K562 (cell line): ENCODE data around the gene WFIKKN1. TPM values are rescaled to one million over a fixed set of nuclear protein-coding genes. Genes with fewer than 3 reads are reported as not detected.
A peak's percentile ranks its signal among the peaks of the same experiment; 100 is the strongest.

Experiments
- ATAC-seq: fragments of 200-7000 bp; cut with Tn5 transposase; 3 replicates; pipeline ENCODE4 v1.9.1; 2020; ENCODE audit warnings: moderate library complexity
- BruUV-seq: library from RNA; stranded (reverse); fragments of 400-500 nt; replicated peaks from 2 replicates; lab custom pipeline; 2021; lab: Mats Ljungman, UMichigan
- CTCF ChIA-PET: fragments of 300-600 bp; formaldehyde crosslinking; extraction: SDS; loops from one replicate; lab custom pipeline; 2021; ENCODE audit warnings: low intra/inter-chr PET ratio; lab: Yijun Ruan, JAX
- POLR2A ChIA-PET: fragments of 300-600, 350-650 bp; sonication (Branson Sonifier 250); formaldehyde crosslinking; extraction: SDS; loops from one replicate; lab custom pipeline; 2021; ENCODE audit warnings: antibody characterized with exemption, inconsistent platforms; lab: Yijun Ruan, JAX
- DNase-seq, 4 experiments: peaks; one replicate each; pipeline versions ENCODE4 v3.0.0 to v3.0.0-alpha.2; 2011 to 2018; ENCODE audit warnings: low spot score in 3 of 4, mixed read lengths in 3 of 4; ENCODE audit errors: extremely low read depth in 1 of 4
- FAIRE-seq: peaks from 2 replicates; lab custom pipeline; 2011; peaks lifted over from hg19 to GRCh38; lab: Jason Lieb, UNC
- H2AFZ ChIP-seq: 2 replicates; pipeline ENCODE4 v1.6.0; 2011; ENCODE audit warnings: low read depth, low read length, control low read depth, inconsistent platforms
- H3K27ac ChIP-seq: fragments of 200-600 bp; 3 replicates; pipeline ENCODE4 v1.8.0; 2011; ENCODE audit warnings: low read depth, mild to moderate bottlenecking, control low read depth, inconsistent platforms, low read length, moderate library complexity, mixed read lengths; ENCODE audit errors: extremely low read depth
- H3K27me3 ChIP-seq, 2 experiments: fragments of 300-600 bp in 1 of 2; 2 replicates in 1 of 2; 3 replicates in 1 of 2; pipeline versions ENCODE4 v1.6.0 to v1.8.0; 2011; ENCODE audit warnings: inconsistent platforms in 2 of 2, low read length in 2 of 2, mild to moderate bottlenecking in 1 of 2, mixed read lengths in 1 of 2, moderate library complexity in 1 of 2; ENCODE audit not compliant: control insufficient read depth in 2 of 2, insufficient read depth in 2 of 2
- H3K36me3 ChIP-seq: fragments of 300-600 bp; 3 replicates; pipeline ENCODE4 v1.8.0; 2011; ENCODE audit warnings: mild to moderate bottlenecking, low read length, inconsistent platforms; ENCODE audit not compliant: control insufficient read depth, insufficient read depth
- H3K4me1 ChIP-seq, 2 experiments: fragments of 200-600 bp in 1 of 2; replicated peaks in 1 of 2; 2 replicates in 1 of 2; 3 replicates in 1 of 2; pipeline versions ENCODE4 v1.5.1 to v1.8.0; 2011; ENCODE audit warnings: inconsistent platforms in 2 of 2, low read length in 2 of 2, mild to moderate bottlenecking in 1 of 2, mixed read lengths in 1 of 2, moderate library complexity in 1 of 2; ENCODE audit not compliant: control insufficient read depth in 2 of 2, insufficient read depth in 2 of 2
- H3K4me2 ChIP-seq: 2 replicates; pipeline ENCODE4 v1.6.1; 2011; ENCODE audit warnings: low read length, control low read depth, inconsistent platforms, mixed read lengths; ENCODE audit not compliant: insufficient read depth
- H3K4me3 ChIP-seq: fragments of 200-600 bp; sonication (generic), shearing (Covaris generic); 2 replicates; pipeline ENCODE4 v1.5.1; 2016; ENCODE audit warnings: control low read depth, inconsistent platforms
- H3K79me2 ChIP-seq: fragments of 200-600 bp; 3 replicates; pipeline ENCODE4 v1.8.0; 2011; ENCODE audit warnings: low read length, inconsistent platforms; ENCODE audit not compliant: control insufficient read depth, insufficient read depth
- H3K9ac ChIP-seq, 2 experiments: 2 replicates each; pipeline versions ENCODE4 v1.6.0 to v1.6.1; 2011; ENCODE audit warnings: low read depth in 2 of 2, low read length in 2 of 2, control low read depth in 1 of 2, inconsistent platforms in 1 of 2, mild to moderate bottlenecking in 1 of 2, mixed read lengths in 1 of 2; ENCODE audit not compliant: insufficient read depth in 1 of 2
- H3K9me1 ChIP-seq: one replicate; pipeline ENCODE4 v1.6.0; 2011; ENCODE audit warnings: inconsistent platforms, mild to moderate bottlenecking, low read length, moderate library complexity; ENCODE audit not compliant: control insufficient read depth, insufficient read depth
- H3K9me3 ChIP-seq: replicated peaks from 2 replicates; pipeline ENCODE4 v1.5.1; 2011; ENCODE audit warnings: low read depth, low read length, inconsistent platforms; ENCODE audit not compliant: control insufficient read depth, insufficient read depth
- H4K20me1 ChIP-seq: replicated peaks from 2 replicates; pipeline ENCODE4 v1.6.1; 2011; ENCODE audit warnings: low read length, inconsistent platforms, mixed read lengths; ENCODE audit not compliant: control insufficient read depth, insufficient read depth
- PML ChIP-seq: IDR thresholded peaks from 2 replicates; pipeline ENCODE4 v1.6.1; 2012; ENCODE audit warnings: low read length, inconsistent platforms
- RBFOX2 ChIP-seq: fragments of 200-400 bp; formaldehyde crosslinking; IDR thresholded peaks from 2 replicates; pipeline ENCODE4 v1.6.1; 2017; ENCODE audit warnings: low read depth, mild to moderate bottlenecking, low read length, moderate library complexity
- ZNF318 ChIP-seq, 2 experiments: fragments of 450-650 bp; IDR thresholded peaks; 2 replicates each; pipeline ENCODE4 v1.6.1; 2016; ENCODE audit warnings: mild to moderate bottlenecking in 2 of 2, borderline replicate concordance in 1 of 2, low read depth in 1 of 2, moderate library complexity in 1 of 2
- WGBS: fragments of 100-300 bp; shearing (Covaris generic); methylation state at CpG from one replicate; pipeline ENCODE4 v1.1.6; 2016; ENCODE audit warnings: low coverage, mixed read lengths; ENCODE audit not compliant: insufficient coverage; ENCODE audit errors: missing lambda C conversion rate; 5-methylcytosine and 5-hydroxymethylcytosine counted together
- in situ Hi-C: fragments of 300-500 bp; cut with MboI; formaldehyde crosslinking; loops from 4 replicates; pipeline ENCODE4 v1.15.0; 2018; ENCODE audit warnings: inconsistent platforms, mixed read lengths
- intact Hi-C: fragments of 100-400 bp; cut with micrococcal nuclease; formaldehyde crosslinking; loops from 2 replicates; pipeline ENCODE4 v1.14.2; 2022
- polyA plus RNA-seq, 8 experiments: library from polyadenylated mRNA; depleted of rRNA in 4 of 8; stranded (reverse) in 5 of 8; unstranded in 3 of 8; fragments of >200 nt; fragmentation: Nextera tagmentation in 2 of 8; fragmentation: Illumina TruSeq in 1 of 8; extraction: Ambion mirVana in 2 of 8; extraction: Trizol in 1 of 8; gene quantifications; 2 replicates each; pipeline versions ENCODE4 v1.2.1 to v1.2.3, GENCODE V29; 2011 to 2014; ENCODE audit warnings: inconsistent platforms in 1 of 8, missing spikeins in 1 of 8
- total RNA-seq, 7 experiments: library from RNA; depleted of rRNA in 6 of 7; stranded (reverse); fragments of >200 nt in 6 of 7; fragmentation: Illumina TruSeq in 2 of 7; extraction: Trizol in 2 of 7; gene quantifications; 2 replicates each; pipeline versions ENCODE4 v1.2.1 to v1.2.3, GENCODE V29; 2011 to 2021; ENCODE audit warnings: low replicate concordance in 1 of 7

WFIKKN1 gene
- total and polyA plus RNA-seq, 9 of the 15 experiments (the other 6 are each of a cell fraction or from before 2014, with no cell fraction given): 0.14 to 1.1 (median 0.50) TPM; not detected in 4

GRCh38 chr16:647173-647902 is 16.6 kb downstream of the WFIKKN1 start:
- Histone ChIP-seq H3K79me2 (peaks cover 39% of the 10 kb centered on the region), H3K36me3 (peaks cover 51% of the 10 kb centered on the region; the same call in 2 of the 3 replicates), H3K4me1 (peaks cover 4 to 88% of the 10 kb centered on the region in 2 experiments; a peak in 3 of 5 replicates), H3K9ac (no peak overlapping the region; a peak in 1 of 4 replicates), H2AFZ (no peak overlapping the region), H3K9me1 (no peaks in the 10 kb centered on the region), H4K20me1 (no peaks in the 10 kb centered on the region), H3K9me3 (no peaks in the 10 kb centered on the region), H3K27me3 (no peaks in the 10 kb centered on the region), H3K4me2 (no peak overlapping the region), H3K27ac (no peak overlapping the region), H3K4me3 (no peak overlapping the region)
- FAIRE-seq (no peak), DNase-seq (no peak), ATAC-seq (no peak)
- CTCF ChIA-PET: no interaction called here
- intact Hi-C loops: no loop called here
- 96% methylated on average over 19 of the region's 25 CpGs for WGBS
- POLR2A ChIA-PET: no interaction called here
- in situ Hi-C loops: no loop called here
- no TSS peak for BruUV-seq
- TF ChIP-seq PML: 0 out of 2 replicates have a peak, but pooled peaks have one; percentile 31
- no peak for TF ChIP-seq ZNF318 (IDR thresholded peaks at IDR 0.05; ENCODE audit: borderline replicate concordance in 1 of 2, low read depth in 1 of 2)
- TF ChIP-seq RBFOX2: 0 out of 2 replicates have a peak, but pooled peaks have one; percentile 27
